Tibial artery (tissue), 4 donors: ENCODE results near the gene NKX1-2.

Experiments used
- DNase-seq, 2 donors: peaks; one replicate each; pipeline ENCODE4 v3.0.0-alpha.2; 2019
- H3K27ac ChIP-seq, 2 donors: fragments of 200-600 bp; sonication (generic) in 1 of 2; 1 replicate in 1 of 2; 2 replicates in 1 of 2; pipeline ENCODE4 v1.5.1; 2018 to 2019; ENCODE audit warnings: mild to moderate bottlenecking in 1 of 2
- H3K27me3 ChIP-seq, 2 donors: fragments of 200-600 bp; sonication (generic) in 1 of 2; one replicate each; pipeline versions ENCODE4 v1.5.1 to v1.6.0; 2016 to 2019
- H3K36me3 ChIP-seq, 3 donors: fragments of 200-600 bp; sonication (generic) in 2 of 3; one replicate each; pipeline ENCODE4 v1.5.1; 2016 to 2019; ENCODE audit warnings: mild to moderate bottlenecking in 2 of 3
- H3K4me1 ChIP-seq, 4 donors: fragments of 200-600 bp; sonication (generic) in 2 of 4; 1 replicate in 3 of 4; 2 replicates in 1 of 4; pipeline ENCODE4 v1.5.1; 2016 to 2019
- H3K4me3 ChIP-seq, 2 donors: fragments of 200-600 bp; sonication (generic) in 1 of 2; 1 replicate in 1 of 2; 2 replicates in 1 of 2; pipeline ENCODE4 v1.5.1; 2018 to 2019; ENCODE audit warnings: mild to moderate bottlenecking in 2 of 2
- H3K9me3 ChIP-seq, 3 donors: fragments of 200-600 bp; sonication (generic) in 1 of 3; one replicate each; pipeline ENCODE4 v1.5.1; 2016 to 2019
- CTCF ChIP-seq, 2 experiments: fragments of 200-600 bp in 1 of 2; fragments of 450-650 bp in 1 of 2; IDR thresholded peaks; one replicate each; pipeline ENCODE4 v1.5.1; 2017 to 2019; ENCODE audit warnings: antibody characterized with exemption in 2 of 2, mild to moderate bottlenecking in 1 of 2, moderate library complexity in 1 of 2
- intact Hi-C: fragments of 100-400 bp; cut with DNase I; formaldehyde crosslinking; loops from one replicate; pipeline ENCODE4 v1.15.0; 2023; ENCODE audit warnings: low total_unique reads

The NKX1-2 gene

GRCh38 chr10:124476043-124476725 lies 26.3 kb upstream of the NKX1-2 start:
- Histone ChIP-seq H3K4me3 (no peak overlapping the region), H3K36me3 (no peaks in the 10 kb centered on the region), H3K27ac (no peak overlapping the region), H3K27me3 (no peaks in the 10 kb centered on the region), H3K9me3 (no peaks in the 10 kb centered on the region), H3K4me1 (no peaks in the 10 kb centered on the region)
- intact Hi-C loops, result no loop called here
- DNase-seq, result no peak
- no peak for TF ChIP-seq CTCF (IDR thresholded peaks at IDR 0.05)

DNA sequence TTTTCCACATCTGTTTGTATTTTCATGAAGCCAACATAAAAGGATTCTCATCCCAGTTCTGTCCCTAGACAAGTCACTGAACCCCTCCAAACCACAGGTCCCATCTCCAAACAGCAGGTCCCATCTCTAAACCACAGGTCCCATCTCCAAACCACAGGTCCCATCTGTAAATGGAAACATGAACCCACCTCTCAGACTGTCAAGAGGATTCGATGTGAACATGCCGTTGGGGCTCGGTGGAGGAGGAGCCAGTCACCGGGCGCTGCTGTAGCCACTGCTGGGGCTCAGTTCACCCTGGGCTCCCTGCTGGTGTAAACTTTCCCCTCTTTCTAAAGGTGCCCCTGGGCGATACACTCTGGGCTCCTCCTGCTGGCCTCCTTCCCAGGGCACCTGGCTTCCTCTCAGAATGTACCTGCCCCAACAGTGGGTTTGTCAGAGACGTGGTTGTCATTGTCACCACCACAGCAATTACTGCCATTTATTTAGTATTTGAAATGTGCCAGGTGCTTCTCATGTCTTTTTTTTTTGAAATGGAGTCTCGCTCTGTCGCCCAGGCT lies 24.8 kb upstream of the NKX1-2 start:
- intact Hi-C loops, result loop anchor here (5.0 kb wide), 1 partner anchor 668 kb away; no protein-coding TSS in a partner anchor
- Histone ChIP-seq H3K4me1 (no peaks in the 10 kb centered on the region), H3K27me3 (no peaks in the 10 kb centered on the region), H3K9me3 (no peaks in the 10 kb centered on the region), H3K27ac (no peak overlapping the region), H3K36me3 (no peaks in the 10 kb centered on the region), H3K4me3 (no peak overlapping the region)
- TF ChIP-seq CTCF (IDR thresholded peaks at IDR 0.05), result no peak
- DNase-seq, result no peak

GRCh38 chr10:124473070-124473469 lies 23.2 kb upstream of the NKX1-2 start:
- intact Hi-C loops, result loop anchor here (5.0 kb wide), 1 partner anchor 669 kb away; no protein-coding TSS in a partner anchor
- Histone ChIP-seq H3K27me3 (no peaks in the 10 kb centered on the region), H3K4me1 (no peaks in the 10 kb centered on the region), H3K36me3 (no peaks in the 10 kb centered on the region), H3K4me3 (no peak overlapping the region), H3K27ac (no peak overlapping the region), H3K9me3 (no peaks in the 10 kb centered on the region)
- TF ChIP-seq CTCF (IDR thresholded peaks at IDR 0.05), result no peak
- no peak for DNase-seq

DNA sequence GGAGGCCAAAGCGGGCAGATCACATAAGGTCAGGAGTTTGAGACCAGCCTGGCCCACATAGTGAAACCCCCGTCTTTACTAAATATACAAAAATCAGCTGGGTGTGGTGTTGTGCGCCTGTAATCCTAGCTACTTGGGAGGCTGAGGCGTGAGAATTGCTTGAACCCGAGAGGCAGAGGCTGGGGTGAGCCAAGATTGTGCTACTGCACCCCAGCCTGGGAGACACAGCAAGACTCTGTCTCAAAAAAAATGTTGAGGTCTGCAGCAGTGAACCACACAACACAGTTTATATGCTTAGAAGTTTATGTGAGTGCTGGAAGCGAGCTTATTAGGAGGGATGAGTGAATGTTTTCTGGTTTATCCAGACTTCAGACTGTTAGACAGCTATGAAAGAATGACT lies 22.2 kb upstream of the NKX1-2 start:
- Histone ChIP-seq H3K27me3 (no peaks in the 10 kb centered on the region), H3K4me1 (no peaks in the 10 kb centered on the region), H3K4me3 (no peak overlapping the region), H3K9me3 (no peaks in the 10 kb centered on the region), H3K36me3 (no peaks in the 10 kb centered on the region), H3K27ac (no peak overlapping the region)
- TF ChIP-seq CTCF (IDR thresholded peaks at IDR 0.05), result no peak
- no peak for DNase-seq
- intact Hi-C loops, result loop anchor here (5.0 kb wide), 1 partner anchor 670 kb away; no protein-coding TSS in a partner anchor

- no peaks in the 10 kb centered on the region for H3K4me1 ChIP-seq
- no peaks in the 10 kb centered on the region for H3K27me3 ChIP-seq
- no peak overlapping the region for H3K4me3 ChIP-seq
- no peaks in the 10 kb centered on the region for H3K9me3 ChIP-seq
- no peak for TF ChIP-seq CTCF (IDR thresholded peaks at IDR 0.05)
- intact Hi-C loops, result loop anchor here (5.0 kb wide), 1 partner anchor 672 kb away; no protein-coding TSS in a partner anchor
- no peak for DNase-seq
- H3K36me3 ChIP-seq, result no peaks in the 10 kb centered on the region
- H3K27ac ChIP-seq, result no peak overlapping the region
These were observed 21.0 kb upstream of the NKX1-2 start for GRCh38 chr10:124470544-124471434.
